CD4-positive, alpha-beta T cell (primary cell): Measurements from ENCODE around the gene GNAO1. TPM values are rescaled to one million over a fixed set of nuclear protein-coding genes. Genes with fewer than 3 reads are reported as not detected.

Experiments used
- ATAC-seq: fragments of 200-7000 bp; cut with Tn5 transposase; one replicate; pipeline ENCODE4 v1.10.0; 2022; ENCODE audit warnings: mild to moderate bottlenecking; ENCODE audit not compliant: poor library complexity
- CTCF ChIA-PET: fragments of 350-600 bp; sonication (Branson Sonifier 250); formaldehyde crosslinking; loops from one replicate; lab custom pipeline; 2021; ENCODE audit warnings: antibody characterized with exemption, inconsistent platforms; lab: Charles Lee
- POLR2A ChIA-PET: fragments of 350-600 bp; sonication (Branson Sonifier 250); formaldehyde crosslinking; loops from one replicate; lab custom pipeline; 2021; ENCODE audit warnings: antibody characterized with exemption, inconsistent platforms; lab: Charles Lee
- DNase-seq, 14 experiments: peaks; one replicate each; pipeline ENCODE4 v3.0.0-alpha.2; 2013 to 2020; ENCODE audit warnings: mixed read lengths in 2 of 14
- H3K27ac ChIP-seq, 2 donors: one replicate each; pipeline versions ENCODE4 v1.5.1 to v1.7.0; 2013; ENCODE audit warnings: low read length in 2 of 2, low read depth in 1 of 2, mild to moderate bottlenecking in 1 of 2
- H3K27me3 ChIP-seq, 2 experiments: 1 replicate in 1 of 2; 2 replicates in 1 of 2; pipeline versions ENCODE4 v1.6.1 to v1.7.0; 2013; ENCODE audit warnings: low read length in 2 of 2, control low read depth in 1 of 2, mild to moderate bottlenecking in 1 of 2, moderate library complexity in 1 of 2; ENCODE audit not compliant: insufficient read depth in 2 of 2, control insufficient read depth in 1 of 2
- H3K36me3 ChIP-seq: one replicate; pipeline ENCODE4 v1.6.1; 2013; ENCODE audit warnings: low read length, control low read depth; ENCODE audit not compliant: insufficient read depth
- H3K4me1 ChIP-seq: one replicate; pipeline ENCODE4 v1.6.1; 2013; ENCODE audit warnings: low read length, control low read depth; ENCODE audit not compliant: insufficient read depth
- H3K4me3 ChIP-seq: one replicate; pipeline ENCODE4 v1.5.1; 2013; ENCODE audit warnings: mild to moderate bottlenecking, low read length, moderate library complexity
- H3K9me3 ChIP-seq, 2 experiments: 1 replicate in 1 of 2; 2 replicates in 1 of 2; pipeline versions ENCODE4 v1.6.1 to v1.7.0; 2013; ENCODE audit warnings: low read length in 2 of 2, mild to moderate bottlenecking in 2 of 2, control low read depth in 1 of 2, moderate library complexity in 1 of 2; ENCODE audit not compliant: control insufficient read depth in 1 of 2, insufficient read depth in 1 of 2
- H3K27ac Mint-ChIP-seq: one replicate; pipeline ENCODE4 v1.8.0; 2020; ENCODE audit warnings: mixed read lengths
- H3K27me3 Mint-ChIP-seq: one replicate; pipeline ENCODE4 v1.8.0; 2021; ENCODE audit warnings: mixed read lengths
- H3K36me3 Mint-ChIP-seq: one replicate; pipeline ENCODE4 v1.8.0; 2021; ENCODE audit warnings: low read depth, mixed read lengths
- H3K4me1 Mint-ChIP-seq: one replicate; pipeline ENCODE4 v1.8.0; 2021; ENCODE audit warnings: low read depth, mixed read lengths
- H3K4me3 Mint-ChIP-seq: one replicate; pipeline ENCODE4 v1.8.0; 2020; ENCODE audit warnings: mild to moderate bottlenecking, mixed read lengths
- H3K9me3 Mint-ChIP-seq: one replicate; pipeline ENCODE4 v1.8.0; 2020; ENCODE audit warnings: mixed read lengths
- intact Hi-C, 2 experiments: fragments of 100-400 bp; cut with DNase I in 1 of 2; cut with micrococcal nuclease in 1 of 2; formaldehyde crosslinking; loops; one replicate each; pipeline versions ENCODE4 v1.15.1 to v1.9.0; 2023 to 2025; cut with DNase I, micrococcal nuclease
- total RNA-seq, 174 experiments: library from RNA in 2 of 174; stranded (reverse) in 2 of 174; gene quantifications; one replicate each; pipeline ENCODE4 v1.2.3 and lab custom pipeline; 2021 to 2026
- TF ChIP-seq, protein P1 (sequence below): fragments of 200-600 bp; IDR thresholded peaks from one replicate; pipeline ENCODE4 v1.8.0; 2022; ENCODE audit warnings: antibody characterized with exemption, mild to moderate bottlenecking

The GNAO1 gene
- total RNA-seq, 2 experiments from 2014 or later = 7.3 to 7.9 TPM

DNA sequence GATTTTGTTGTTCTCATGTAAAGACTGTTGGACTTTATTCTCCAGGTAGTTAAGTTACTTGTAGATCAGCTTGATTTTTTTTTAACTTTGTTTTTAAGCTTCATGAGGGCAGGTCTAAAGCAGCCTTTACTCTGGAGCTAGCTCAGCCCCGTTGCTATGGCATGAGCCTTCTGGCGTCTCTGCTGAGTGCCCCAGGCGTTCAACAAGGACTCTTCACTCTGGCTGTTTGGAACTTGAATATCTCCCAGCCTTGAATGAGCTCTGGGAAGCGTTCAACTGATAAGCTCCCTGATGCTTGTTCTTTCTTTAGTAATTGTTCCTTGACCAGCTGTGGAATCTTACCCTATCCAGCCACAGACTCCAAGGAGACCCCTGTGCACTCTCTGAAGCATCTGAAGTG, 82.3 kb downstream of the GNAO1 start:
- no peaks in the 10 kb centered on the region for H3K27me3 Mint-ChIP-seq
- POLR2A ChIA-PET = no interaction called here

DNA sequence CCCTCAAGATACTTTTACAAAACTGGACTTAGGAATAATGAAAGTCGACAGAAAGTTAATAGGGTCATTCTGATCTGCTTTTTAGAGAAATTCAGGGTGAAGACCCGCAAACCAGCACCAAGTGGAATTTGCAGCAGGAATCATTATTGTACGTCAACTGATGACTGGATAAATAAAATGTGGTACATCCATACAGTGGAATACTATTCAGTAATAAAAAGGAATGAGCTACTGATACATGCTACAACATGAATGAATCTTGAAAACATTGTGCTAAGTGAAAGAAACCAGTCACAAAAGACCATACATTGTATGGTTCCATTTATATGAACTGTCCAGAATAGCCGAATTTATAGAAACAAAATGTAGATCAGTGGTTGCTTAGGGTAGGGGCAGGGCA, 83.1 kb downstream of the GNAO1 start:
- CTCF ChIA-PET = no interaction called here

More for the DNA sequence above, 82.3 kb downstream of the GNAO1 start:
- TF ChIP-seq, protein P1, sequence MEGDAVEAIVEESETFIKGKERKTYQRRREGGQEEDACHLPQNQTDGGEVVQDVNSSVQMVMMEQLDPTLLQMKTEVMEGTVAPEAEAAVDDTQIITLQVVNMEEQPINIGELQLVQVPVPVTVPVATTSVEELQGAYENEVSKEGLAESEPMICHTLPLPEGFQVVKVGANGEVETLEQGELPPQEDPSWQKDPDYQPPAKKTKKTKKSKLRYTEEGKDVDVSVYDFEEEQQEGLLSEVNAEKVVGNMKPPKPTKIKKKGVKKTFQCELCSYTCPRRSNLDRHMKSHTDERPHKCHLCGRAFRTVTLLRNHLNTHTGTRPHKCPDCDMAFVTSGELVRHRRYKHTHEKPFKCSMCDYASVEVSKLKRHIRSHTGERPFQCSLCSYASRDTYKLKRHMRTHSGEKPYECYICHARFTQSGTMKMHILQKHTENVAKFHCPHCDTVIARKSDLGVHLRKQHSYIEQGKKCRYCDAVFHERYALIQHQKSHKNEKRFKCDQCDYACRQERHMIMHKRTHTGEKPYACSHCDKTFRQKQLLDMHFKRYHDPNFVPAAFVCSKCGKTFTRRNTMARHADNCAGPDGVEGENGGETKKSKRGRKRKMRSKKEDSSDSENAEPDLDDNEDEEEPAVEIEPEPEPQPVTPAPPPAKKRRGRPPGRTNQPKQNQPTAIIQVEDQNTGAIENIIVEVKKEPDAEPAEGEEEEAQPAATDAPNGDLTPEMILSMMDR = no peak
- no peak overlapping the region for H3K4me3 ChIP-seq
- ATAC-seq = no peak
- Mint-ChIP-seq H3K9me3 (no peaks in the 10 kb centered on the region), H3K4me3 (no peak overlapping the region), H3K4me1 (peaks cover 3% of the 10 kb centered on the region), H3K36me3 (no peaks in the 10 kb centered on the region), H3K27ac (no peak overlapping the region)
- DNase-seq = no peak
- H3K4me1 ChIP-seq = peaks cover 14% of the 10 kb centered on the region
- intact Hi-C loops = loop anchor here in 1 of 2 experiments (1.0 kb wide), 1 partner anchor 20 kb away; no protein-coding TSS in a partner anchor
- no peak overlapping the region for H3K27ac ChIP-seq
- H3K9me3 ChIP-seq = no peaks in the 10 kb centered on the region
- CTCF ChIA-PET = no interaction called here
- no peaks in the 10 kb centered on the region for H3K36me3 ChIP-seq
- H3K27me3 ChIP-seq = peaks cover 0 to 3% of the 10 kb centered on the region in 2 experiments

DNA sequence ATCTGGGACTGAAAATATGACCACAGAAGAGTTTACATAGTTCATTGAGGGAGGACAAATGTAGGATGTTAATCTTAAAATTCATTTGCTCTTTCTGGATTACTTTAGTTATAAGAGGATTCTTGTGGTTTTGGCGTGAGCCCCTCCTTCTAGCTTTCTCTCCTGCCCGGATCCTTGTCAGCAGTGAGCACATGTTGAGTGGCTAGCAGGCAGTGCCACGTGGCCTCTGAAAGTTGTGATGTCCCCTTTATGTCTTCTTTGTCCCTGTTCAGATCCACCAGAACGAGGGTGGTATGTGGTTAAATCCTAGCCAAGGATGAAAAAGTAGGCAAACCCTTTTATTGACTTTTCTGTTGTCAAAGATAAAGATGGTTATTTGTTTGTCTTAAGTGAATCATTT, 83.8 kb downstream of the GNAO1 start:
- H3K4me3 Mint-ChIP-seq = no peak overlapping the region
- CTCF ChIA-PET = interaction anchor here (1.2 kb wide), 1 partner anchor 12 kb away, joined by 4 read pairs; no protein-coding TSS in a partner anchor

More for the DNA sequence above, 83.1 kb downstream of the GNAO1 start:
- no peaks in the 10 kb centered on the region for H3K9me3 Mint-ChIP-seq
- POLR2A ChIA-PET = no interaction called here
- no peaks in the 10 kb centered on the region for H3K36me3 Mint-ChIP-seq
- Histone ChIP-seq H3K4me1 (peaks cover 22% of the 10 kb centered on the region), H3K27ac (no peak overlapping the region), H3K36me3 (no peaks in the 10 kb centered on the region), H3K9me3 (no peaks in the 10 kb centered on the region), H3K4me3 (no peak overlapping the region), H3K27me3 (peaks cover 0 to 3% of the 10 kb centered on the region in 2 experiments)
- H3K27ac Mint-ChIP-seq = no peak overlapping the region
- TF ChIP-seq, protein P1 = no peak
- DNase-seq = no peak
- H3K4me1 Mint-ChIP-seq = peaks cover 10% of the 10 kb centered on the region
- intact Hi-C loops = no loop called here
- H3K4me3 Mint-ChIP-seq = no peak overlapping the region
- no peak for ATAC-seq
- no peaks in the 10 kb centered on the region for H3K27me3 Mint-ChIP-seq

More for the DNA sequence above, 83.8 kb downstream of the GNAO1 start:
- DNase-seq = no peak
- Histone ChIP-seq H3K36me3 (no peaks in the 10 kb centered on the region), H3K9me3 (no peaks in the 10 kb centered on the region), H3K27me3 (peaks cover 0 to 3% of the 10 kb centered on the region in 2 experiments), H3K27ac (no peak overlapping the region), H3K4me3 (no peak overlapping the region), H3K4me1 (peaks cover 29% of the 10 kb centered on the region)
- peaks cover 17% of the 10 kb centered on the region for H3K4me1 Mint-ChIP-seq
- TF ChIP-seq, protein P1 = no peak
- intact Hi-C loops = no loop called here
- H3K9me3 Mint-ChIP-seq = no peaks in the 10 kb centered on the region
- no peaks in the 10 kb centered on the region for H3K27me3 Mint-ChIP-seq
- ATAC-seq = no peak
- H3K36me3 Mint-ChIP-seq = no peaks in the 10 kb centered on the region
- POLR2A ChIA-PET = no interaction called here
- no peak overlapping the region for H3K27ac Mint-ChIP-seq
